Left renal pelvis (tissue), 4 donors: Measurements from ENCODE around the gene PIGH. TPM values are rescaled to one million over a fixed set of nuclear protein-coding genes. Genes with fewer than 3 reads are reported as not detected.

Source experiments
- DNase-seq, 4 donors: peaks; one replicate each; pipeline ENCODE4 v3.0.0-alpha.2; 2013; ENCODE audit warnings: low read depth in 4 of 4, low spot score in 3 of 4
- polyA plus RNA-seq, 4 donors: library from polyadenylated mRNA; unstranded; fragments of 120-200 nt; gene quantifications; one replicate each; pipeline ENCODE4 v1.2.1, GENCODE V29; 2013; ENCODE audit not compliant: insufficient read length in 4 of 4

PIGH gene
- polyA plus RNA-seq, 4 donors: 26.2 to 44.3 (median 38.7) TPM

DNA sequence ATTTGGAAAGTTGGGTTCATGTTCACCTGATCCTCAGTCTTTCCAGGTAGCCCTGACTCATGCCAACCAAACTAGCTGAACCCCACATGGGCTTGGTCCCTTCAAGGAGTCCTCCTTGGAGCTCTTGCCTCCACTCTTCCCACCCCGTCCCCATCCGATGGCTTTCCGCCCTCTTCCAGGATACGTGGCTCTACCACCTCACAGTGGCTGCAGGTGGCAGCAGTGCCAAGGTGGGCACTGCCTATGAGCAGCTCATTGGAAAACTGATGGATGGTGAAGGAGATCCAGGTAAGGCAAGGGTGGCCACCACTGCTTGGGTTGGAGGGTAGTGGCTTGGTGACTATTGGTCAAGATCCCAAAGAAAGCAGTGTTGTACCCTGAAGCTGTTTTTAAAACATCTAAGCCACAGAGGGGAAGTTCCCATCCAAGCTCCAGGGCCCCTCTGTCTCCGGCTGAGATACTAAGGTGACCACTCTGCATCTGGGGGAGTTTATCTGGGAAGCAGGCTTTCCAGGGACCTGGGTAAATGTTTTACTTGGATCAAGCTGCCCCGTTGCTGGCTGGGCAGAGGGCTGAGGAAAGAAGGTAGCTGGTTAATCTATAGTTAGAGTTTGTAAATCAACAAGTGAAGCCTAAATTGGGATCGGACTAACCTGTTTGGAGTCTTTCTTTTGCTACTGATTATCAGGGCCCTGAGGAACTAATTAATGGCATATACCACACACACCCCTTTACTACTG is 23.7 kb downstream of the PIGH start:
- no peak for DNase-seq

DNA sequence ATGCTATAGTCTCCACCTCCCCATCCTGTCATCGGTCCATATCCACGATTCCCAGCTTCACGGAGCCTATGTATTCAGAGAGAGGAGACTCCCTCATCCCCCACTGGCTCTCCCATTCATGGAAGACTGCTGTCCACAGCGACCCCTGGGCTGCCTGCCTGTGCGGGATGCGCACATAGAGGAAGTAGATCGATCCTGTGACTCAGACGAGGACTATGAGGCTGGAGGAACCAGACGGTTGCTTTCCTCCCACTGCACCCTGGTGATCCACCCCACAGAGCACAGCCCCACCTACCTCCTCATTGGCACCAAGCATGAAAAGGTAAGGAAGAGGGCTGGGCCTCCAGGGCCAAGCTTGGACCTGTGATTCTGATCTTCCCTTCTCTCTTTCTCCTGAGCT is 24.4 kb downstream of the PIGH start:
- no peak for DNase-seq

GRCh38 chr14:67574806-67575205 is 25.3 kb downstream of the PIGH start:
- no peak for DNase-seq

GRCh38 chr14:67574156-67574555 is 25.9 kb downstream of the PIGH start:
- DNase-seq: no peak

GRCh38 chr14:67573228-67574010 is 26.6 kb downstream of the PIGH start:
- no peak for DNase-seq

DNA sequence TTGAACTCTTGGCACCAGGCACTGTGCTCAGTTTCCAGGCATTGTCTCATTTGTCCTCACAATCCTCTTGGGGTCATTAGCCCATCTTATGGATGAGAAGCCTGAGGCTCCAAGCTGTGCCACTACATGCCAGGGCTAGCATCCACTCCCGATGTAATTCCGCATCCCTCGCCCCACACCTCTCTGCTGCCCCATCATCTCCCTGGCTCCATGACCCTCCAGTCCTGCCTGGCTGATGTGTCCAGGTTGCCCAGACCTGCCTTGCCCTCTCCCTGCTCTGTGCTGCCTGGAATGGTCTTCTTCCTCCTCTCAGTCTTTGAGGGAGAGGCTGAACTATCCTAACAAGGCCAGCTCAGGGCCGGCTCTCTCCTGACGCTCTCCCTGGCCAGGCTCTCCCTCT is 27.5 kb downstream of the PIGH start:
- DNase-seq: no peak

DNA sequence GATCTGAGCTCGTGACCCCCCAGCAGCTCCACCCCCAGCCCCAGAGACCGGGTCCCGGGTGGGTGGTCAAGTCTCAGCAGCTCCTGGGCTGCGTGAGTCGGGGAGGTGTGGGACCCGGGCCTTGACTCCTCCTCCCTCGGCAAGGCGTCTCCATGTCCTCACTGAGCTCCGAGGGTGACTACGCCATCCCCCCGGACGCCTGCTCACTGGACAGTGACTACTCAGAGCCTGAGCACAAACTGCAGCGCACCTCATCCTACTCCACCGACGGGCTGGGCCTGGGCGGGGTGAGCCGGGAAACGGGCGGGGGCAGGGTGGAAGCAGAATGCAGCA is 28.1 kb downstream of the PIGH start:
- no peak for DNase-seq

GRCh38 chr14:67571275-67571990 is 28.6 kb downstream of the PIGH start:
- DNase-seq: no peak

GRCh38 chr14:67570453-67570852 is 29.6 kb downstream of the PIGH start:
- DNase-seq: no peak

DNA sequence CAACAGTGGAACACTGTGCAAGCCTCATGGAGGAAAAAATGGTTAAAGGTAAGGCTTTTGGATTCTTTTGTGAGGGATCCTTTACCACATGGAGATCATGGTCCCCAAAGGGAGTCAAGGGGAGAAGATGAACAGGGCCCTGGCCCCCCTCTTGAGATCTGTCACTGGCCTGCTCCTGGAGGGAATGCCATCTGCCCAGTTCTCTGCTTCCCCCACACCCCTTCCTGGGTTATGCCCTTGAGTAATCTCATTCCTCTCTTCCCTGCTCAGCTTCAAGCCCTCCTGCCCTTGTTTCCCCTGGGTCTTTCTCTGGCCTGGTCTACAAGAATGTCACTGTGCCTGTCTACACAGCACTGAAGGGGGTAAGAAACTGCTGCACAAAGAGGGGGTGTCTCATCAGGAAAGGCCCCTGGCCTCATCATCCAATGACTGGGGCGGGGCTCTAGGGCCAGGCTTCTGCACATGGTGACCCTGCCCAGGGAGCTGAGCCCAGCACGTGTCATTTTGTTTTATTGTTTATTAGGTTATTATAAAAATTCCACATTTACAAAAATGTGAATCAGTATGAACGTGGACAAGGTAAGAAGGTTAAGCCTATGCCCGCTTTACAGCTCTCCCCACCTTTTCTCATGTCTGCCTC is 30.3 kb downstream of the PIGH start:
- no peak for DNase-seq

- no peak for DNase-seq
These were observed 30.9 kb downstream of the PIGH start for GRCh38 chr14:67569011-67569650.

- no peak for DNase-seq
These were observed 32.4 kb downstream of the PIGH start for GRCh38 chr14:67567654-67568053.

GRCh38 chr14:67566908-67567307 is 33.2 kb downstream of the PIGH start:
- DNase-seq: no peak

DNA sequence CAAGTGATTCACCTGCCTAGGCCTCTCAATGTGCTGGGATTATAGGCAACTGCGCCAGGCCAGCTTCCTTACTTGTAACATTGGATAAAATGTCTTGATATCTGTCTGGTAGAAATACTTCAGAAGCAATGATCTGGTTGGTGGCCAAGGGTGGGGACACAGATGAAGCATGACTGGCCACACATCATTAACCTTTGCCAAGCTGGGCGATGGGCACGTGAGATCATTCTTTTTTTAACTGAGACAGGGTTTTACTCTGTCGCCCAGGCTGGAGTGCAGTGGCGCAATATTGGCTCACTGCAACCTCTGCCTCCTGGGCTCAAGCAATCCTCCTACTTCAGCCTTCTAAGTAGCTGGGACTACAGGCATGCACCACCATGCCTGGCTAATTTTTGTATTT is 35.8 kb downstream of the PIGH start:
- DNase-seq: no peak

GRCh38 chr14:67562776-67563150 is 37.3 kb downstream of the PIGH start:
- no peak for DNase-seq

DNA sequence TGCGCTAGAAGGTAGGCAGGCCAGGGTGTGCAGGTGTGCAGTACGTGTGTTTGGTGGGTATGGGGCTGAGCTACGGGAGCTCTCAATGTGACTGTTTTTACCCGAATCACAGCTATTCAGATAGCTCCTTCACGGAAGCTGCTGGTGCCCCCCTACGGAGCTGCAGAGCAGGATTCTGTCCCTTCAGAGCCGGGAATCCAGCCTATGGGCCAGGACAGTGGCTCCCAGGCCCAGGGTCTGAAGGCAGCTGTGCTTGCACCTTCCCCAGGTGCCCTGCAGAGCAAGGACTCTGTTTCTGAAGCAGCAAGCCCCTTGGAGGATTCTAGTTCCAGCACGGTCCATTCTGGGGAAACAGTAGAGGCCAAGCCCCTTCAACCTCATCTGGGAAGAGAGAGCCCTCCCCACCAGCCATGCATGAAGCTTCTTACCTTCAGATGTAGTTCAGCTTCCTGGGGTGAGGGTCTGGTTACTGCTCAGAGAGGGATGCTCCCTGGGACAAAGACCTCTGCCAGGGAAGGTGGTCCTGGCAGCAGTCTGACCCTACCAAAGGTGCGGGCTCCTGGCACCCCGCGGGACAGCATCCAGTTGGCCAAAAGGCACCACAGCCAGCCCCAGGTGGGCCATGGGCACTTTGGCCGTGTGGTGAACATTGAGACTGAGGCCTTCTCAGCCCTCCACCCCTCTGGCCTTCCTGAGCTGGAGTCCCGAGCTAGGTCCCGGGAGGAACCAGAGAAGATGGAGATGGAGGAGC is 37.9 kb downstream of the PIGH start:
- DNase-seq: no peak

DNA sequence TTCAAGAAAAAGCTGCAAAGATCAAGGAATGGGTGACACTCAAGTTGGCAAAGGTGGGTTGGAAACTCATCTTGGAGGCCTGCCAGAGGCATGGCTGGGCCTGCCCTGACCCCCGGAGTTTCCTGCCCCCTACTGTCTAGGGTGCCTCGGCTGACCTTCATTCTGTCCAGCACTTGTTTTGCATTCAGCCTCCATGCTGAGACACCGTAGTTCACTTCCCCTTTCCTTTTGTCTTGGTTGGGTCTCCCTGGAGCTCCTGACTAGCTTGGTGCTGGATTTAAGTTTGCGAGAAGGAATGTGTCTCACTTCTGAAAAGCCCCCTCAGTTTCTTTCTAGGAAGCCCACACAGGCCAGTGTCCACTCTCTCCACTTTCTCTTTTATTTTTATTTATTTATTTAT is 40.4 kb downstream of the PIGH start:
- no peak for DNase-seq

- no peak for DNase-seq
These were observed 42.4 kb downstream of the PIGH start for GRCh38 chr14:67557656-67558055.

- no peak for DNase-seq
These were observed 43.0 kb downstream of the PIGH start for GRCh38 chr14:67557118-67557517.

DNA sequence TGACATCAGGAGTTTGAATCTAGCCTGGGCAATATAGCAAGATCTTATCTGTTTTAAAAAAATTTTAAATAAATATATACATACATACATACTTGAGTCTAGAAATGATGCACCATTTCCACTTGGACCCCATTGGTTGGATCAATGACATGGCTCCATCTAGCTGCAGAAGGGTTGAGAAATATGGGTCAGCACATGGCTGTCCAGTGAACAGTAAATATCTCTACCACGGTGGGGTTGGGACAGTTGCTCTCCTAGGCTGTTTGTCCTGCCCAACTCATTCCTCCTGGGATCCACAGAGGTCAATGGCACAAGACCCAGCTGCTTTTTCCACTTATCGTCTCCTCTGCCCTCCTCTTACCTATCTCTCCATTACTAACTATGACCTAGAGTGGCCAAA is 43.4 kb downstream of the PIGH start:
- no peak for DNase-seq
